ENCODE measurements around the gene GPRIN2. TPM values are rescaled to one million over a fixed set of nuclear protein-coding genes. Genes with fewer than 3 reads are reported as not detected.

The GPRIN2 gene
- total RNA-seq, 4 donors from 2014 or later: 31.3 to 97.3 (median 53.1) TPM

DNA sequence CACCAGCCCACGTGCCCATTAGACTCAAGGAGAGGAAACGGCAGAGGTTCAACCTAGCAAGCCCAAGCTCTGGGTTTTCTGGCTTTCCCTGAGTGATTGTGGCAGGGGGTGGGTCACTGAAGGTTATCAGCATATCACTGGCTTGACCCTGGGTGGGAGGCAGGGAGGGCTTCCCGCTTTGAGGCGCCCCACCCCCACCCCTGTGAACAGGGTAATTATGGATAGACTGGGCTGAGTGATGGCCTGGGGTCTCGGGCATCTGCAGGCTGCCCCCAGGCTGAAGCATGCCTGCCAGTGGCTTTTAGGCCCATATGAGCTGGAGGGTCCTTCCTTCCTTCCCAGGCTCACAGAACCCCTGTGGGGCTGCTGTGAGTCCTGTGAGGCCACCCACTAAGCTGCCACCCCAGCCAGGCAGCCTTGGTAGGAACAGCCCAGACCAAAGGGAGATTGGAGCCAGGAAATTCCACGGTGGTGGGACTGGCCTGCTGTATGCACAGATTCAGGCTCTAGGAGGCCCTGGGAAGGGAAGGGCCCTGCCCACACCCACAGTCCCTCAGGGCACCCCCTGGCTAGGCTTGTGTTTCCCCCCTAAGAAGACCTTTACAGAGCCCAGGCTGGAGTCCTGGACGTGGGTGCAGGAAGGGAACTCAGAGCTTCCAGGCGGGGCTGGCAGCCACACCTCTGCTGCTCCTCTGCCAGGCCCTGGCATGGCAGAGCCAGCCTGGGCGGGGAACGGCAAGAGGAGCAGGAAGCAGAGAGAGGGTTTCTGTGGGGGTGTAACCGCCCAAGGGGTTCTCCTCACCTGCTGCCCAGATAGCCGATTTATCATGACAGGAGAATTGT lies 33.1 kb downstream of the GPRIN2 start:
- no peaks in the 10 kb centered on the region for H3K36me3 ChIP-seq
- peak overlapping the region; percentile 35 to 55 (median 50) for H3K27ac ChIP-seq
- intact Hi-C loops (cut with DNase I; ENCODE audit: low total_unique reads) (no loop called here), in situ Hi-C loops (cut with MboI; ENCODE audit: low pct_ligation_motif_present in 1 of 4, low pct_unique_long_range_greater_than_20kb in 1 of 4, low sequenced_read_pairs in 3 of 4) (no loop called here)
- 15 to 50% methylated on average over 6 to 12 of the region's 12 CpGs for WGBS, 2 donors (ENCODE audit: low coverage in 1 of 2)
- H3K4me3 ChIP-seq: no peak overlapping the region
- no peaks in the 10 kb centered on the region for H3K27me3 ChIP-seq
- DNase-seq: peak; percentile 85
- peaks cover 4 to 17% (median 13%) of the 10 kb centered on the region in 4 donors for H3K4me1 ChIP-seq
- peak; percentile 14 for TF ChIP-seq POLR2A (IDR thresholded peaks at IDR 0.05)
- no peak for TF ChIP-seq EP300 (IDR thresholded peaks at IDR 0.05; ENCODE audit: low read depth)
- H3K9me3 ChIP-seq: no peaks in the 10 kb centered on the region

DNA sequence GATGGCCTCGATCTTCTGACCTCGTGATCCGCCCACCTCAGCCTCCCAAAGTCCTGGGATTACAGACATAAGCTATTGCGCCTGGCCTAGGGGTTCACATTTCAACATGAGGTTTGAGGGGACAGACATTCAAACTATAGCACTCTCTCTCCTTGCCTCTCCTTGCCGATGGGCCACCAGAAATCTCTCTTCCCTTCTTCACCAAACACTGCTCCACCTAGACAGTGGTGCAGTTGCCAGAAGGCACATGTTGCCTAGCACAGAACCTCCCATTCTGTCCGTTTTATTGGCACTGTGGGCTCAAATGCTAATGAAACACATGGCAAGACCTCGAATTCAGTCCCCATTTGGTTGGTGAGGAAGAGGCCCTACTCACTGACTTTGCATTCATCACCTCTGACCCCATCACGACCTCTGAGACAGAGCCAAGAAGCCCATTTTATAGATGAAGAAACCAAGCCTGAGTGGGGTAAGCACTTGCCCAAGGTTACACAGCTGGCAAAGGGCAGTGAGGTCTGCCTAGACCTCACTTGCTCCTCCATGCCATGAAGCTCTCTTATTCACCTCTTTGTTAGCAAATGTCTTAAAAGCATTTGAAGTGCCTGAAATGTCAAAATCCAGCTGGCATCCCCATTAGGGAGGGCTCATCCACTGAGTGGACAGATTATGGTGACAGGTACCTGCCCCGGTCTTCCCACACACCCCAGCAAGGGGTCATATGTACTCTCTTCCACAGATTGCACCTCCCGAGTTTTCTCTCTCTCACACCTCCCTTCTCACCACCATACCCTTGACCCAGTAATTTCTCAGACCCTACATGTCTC lies 34.0 kb downstream of the GPRIN2 start:
- Histone ChIP-seq H3K4me1 (peaks cover 4 to 17% (median 13%) of the 10 kb centered on the region in 4 donors), H3K4me3 (no peak overlapping the region), H3K27ac (no peak overlapping the region), H3K9me3 (no peaks in the 10 kb centered on the region), H3K36me3 (no peaks in the 10 kb centered on the region), H3K27me3 (no peaks in the 10 kb centered on the region)
- TF ChIP-seq EP300 (IDR thresholded peaks at IDR 0.05; ENCODE audit: low read depth): no peak
- TF ChIP-seq, protein P1, sequence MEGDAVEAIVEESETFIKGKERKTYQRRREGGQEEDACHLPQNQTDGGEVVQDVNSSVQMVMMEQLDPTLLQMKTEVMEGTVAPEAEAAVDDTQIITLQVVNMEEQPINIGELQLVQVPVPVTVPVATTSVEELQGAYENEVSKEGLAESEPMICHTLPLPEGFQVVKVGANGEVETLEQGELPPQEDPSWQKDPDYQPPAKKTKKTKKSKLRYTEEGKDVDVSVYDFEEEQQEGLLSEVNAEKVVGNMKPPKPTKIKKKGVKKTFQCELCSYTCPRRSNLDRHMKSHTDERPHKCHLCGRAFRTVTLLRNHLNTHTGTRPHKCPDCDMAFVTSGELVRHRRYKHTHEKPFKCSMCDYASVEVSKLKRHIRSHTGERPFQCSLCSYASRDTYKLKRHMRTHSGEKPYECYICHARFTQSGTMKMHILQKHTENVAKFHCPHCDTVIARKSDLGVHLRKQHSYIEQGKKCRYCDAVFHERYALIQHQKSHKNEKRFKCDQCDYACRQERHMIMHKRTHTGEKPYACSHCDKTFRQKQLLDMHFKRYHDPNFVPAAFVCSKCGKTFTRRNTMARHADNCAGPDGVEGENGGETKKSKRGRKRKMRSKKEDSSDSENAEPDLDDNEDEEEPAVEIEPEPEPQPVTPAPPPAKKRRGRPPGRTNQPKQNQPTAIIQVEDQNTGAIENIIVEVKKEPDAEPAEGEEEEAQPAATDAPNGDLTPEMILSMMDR (IDR thresholded peaks at IDR 0.05): no peak
- TF ChIP-seq POLR2AphosphoS5 (IDR thresholded peaks at IDR 0.05): no peak
- no peak for TF ChIP-seq POLR2A (IDR thresholded peaks at IDR 0.05)
- intact Hi-C loops (cut with DNase I; ENCODE audit: low total_unique reads): no loop called here
- DNase-seq: peak; percentile 4
- in situ Hi-C loops (cut with MboI; ENCODE audit: low pct_ligation_motif_present in 1 of 4, low pct_unique_long_range_greater_than_20kb in 1 of 4, low sequenced_read_pairs in 3 of 4): no loop called here
- 81 to 91% methylated on average over 8 to 10 of the region's 10 CpGs for WGBS, 2 donors (ENCODE audit: low coverage in 1 of 2)

DNA sequence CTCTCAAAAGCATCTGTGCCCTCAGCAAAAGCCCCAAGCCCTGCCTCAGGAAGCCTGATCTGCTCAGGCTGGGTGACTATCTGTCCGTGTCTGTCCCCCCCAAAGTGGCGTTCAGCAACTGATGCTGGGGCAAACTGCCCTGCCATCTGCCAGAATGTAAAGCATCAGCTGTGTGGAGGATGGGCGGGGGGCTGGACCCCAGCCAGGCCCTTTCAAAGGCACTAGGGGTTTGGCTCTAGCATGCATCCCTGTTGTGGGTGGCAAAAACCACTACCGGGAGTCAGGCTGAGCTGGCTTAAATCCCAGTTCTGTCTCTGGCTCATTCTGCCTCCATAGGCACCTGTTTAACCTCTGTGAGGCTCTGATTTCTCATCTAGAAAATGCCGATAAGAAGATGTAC lies 35.5 kb downstream of the GPRIN2 start:
- DNase-seq: peak; percentile 10
- Histone ChIP-seq H3K4me1 (peaks cover 4 to 17% (median 15%) of the 10 kb centered on the region in 4 donors), H3K4me3 (no peak overlapping the region), H3K27me3 (no peaks in the 10 kb centered on the region), H3K9me3 (no peaks in the 10 kb centered on the region), H3K27ac (no peak overlapping the region), H3K36me3 (no peaks in the 10 kb centered on the region)
- in situ Hi-C loops (cut with MboI; ENCODE audit: low pct_ligation_motif_present in 1 of 4, low pct_unique_long_range_greater_than_20kb in 1 of 4, low sequenced_read_pairs in 3 of 4): no loop called here
- intact Hi-C loops (cut with DNase I; ENCODE audit: low total_unique reads): no loop called here
- WGBS, 2 donors (ENCODE audit: low coverage in 1 of 2): 46 to 56% methylated on average over 2 to 5 of the region's 5 CpGs
- TF ChIP-seq POLR2AphosphoS5 (IDR thresholded peaks at IDR 0.05) (no peak), POLR2A (IDR thresholded peaks at IDR 0.05) (no peak), EP300 (IDR thresholded peaks at IDR 0.05; ENCODE audit: low read depth) (no peak)
- TF ChIP-seq, protein P1 (IDR thresholded peaks at IDR 0.05): no peak

DNA sequence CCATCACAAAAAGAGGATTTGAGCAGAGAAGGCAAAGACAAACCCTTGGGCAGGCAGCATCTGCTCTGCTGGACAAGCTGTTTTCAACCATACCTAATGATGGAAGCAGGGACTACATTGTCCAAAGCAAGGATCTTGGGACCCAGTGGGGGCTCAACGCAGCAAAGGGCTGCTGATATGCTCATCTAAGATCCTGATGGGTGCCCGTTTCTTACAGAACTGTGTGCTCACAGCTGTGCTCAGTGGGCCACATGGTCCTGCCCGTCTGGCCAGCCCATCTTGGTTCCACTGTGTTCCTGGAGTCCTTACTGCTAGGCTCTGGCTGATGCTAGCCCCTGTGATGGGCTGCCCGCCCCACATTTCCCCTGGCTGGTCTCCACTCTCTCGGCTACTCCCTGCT lies 36.1 kb downstream of the GPRIN2 start:
- H3K4me3 ChIP-seq: no peak overlapping the region
- H3K4me1 ChIP-seq: peaks cover 4 to 17% (median 15%) of the 10 kb centered on the region in 4 donors
- WGBS, 2 donors (ENCODE audit: low coverage in 1 of 2): 83 to 100% methylated on average over 3 to 5 of the region's 5 CpGs
- intact Hi-C loops (cut with DNase I; ENCODE audit: low total_unique reads) (no loop called here), in situ Hi-C loops (cut with MboI; ENCODE audit: low pct_ligation_motif_present in 1 of 4, low pct_unique_long_range_greater_than_20kb in 1 of 4, low sequenced_read_pairs in 3 of 4) (no loop called here)
- DNase-seq: peak; percentile 6
- H3K27ac ChIP-seq: no peak overlapping the region
- H3K9me3 ChIP-seq: no peaks in the 10 kb centered on the region
- no peaks in the 10 kb centered on the region for H3K27me3 ChIP-seq
- H3K36me3 ChIP-seq: no peaks in the 10 kb centered on the region
- TF ChIP-seq, protein P1 (IDR thresholded peaks at IDR 0.05): no peak
- no peak for TF ChIP-seq POLR2AphosphoS5 (IDR thresholded peaks at IDR 0.05)
- TF ChIP-seq POLR2A (IDR thresholded peaks at IDR 0.05): no peak
- TF ChIP-seq EP300 (IDR thresholded peaks at IDR 0.05; ENCODE audit: low read depth): no peak
